Bronchial epithelial cell (primary cell): Measurements from ENCODE around the gene MS4A4E. TPM values are rescaled to one million over a fixed set of nuclear protein-coding genes. Genes with fewer than 3 reads are reported as not detected.
A peak's percentile ranks its signal among the peaks of the same experiment; 100 is the strongest.
"Not testable (repeated sequence)": the region's sequence is repeated elsewhere in the genome, so short reads cannot be mapped to it uniquely, and the experiment has no call there.

Source experiments
- DNase-seq: peaks from one replicate; pipeline ENCODE4 v3.0.0-alpha.2; 2010; ENCODE audit warnings: low read depth
- FAIRE-seq: peaks from 2 replicates; lab custom pipeline; 2011; peaks lifted over from hg19 to GRCh38; lab: Jason Lieb, UNC
- H3K27me3 ChIP-seq: 2 replicates; pipeline ENCODE4 v1.5.1; 2011; ENCODE audit warnings: low read length; ENCODE audit not compliant: control insufficient read depth, insufficient read depth
- H3K36me3 ChIP-seq: 2 replicates; pipeline ENCODE4 v1.5.1; 2011; ENCODE audit warnings: low read length; ENCODE audit not compliant: control insufficient read depth, insufficient read depth
- H3K4me3 ChIP-seq: 2 replicates; pipeline ENCODE4 v1.5.1; 2011; ENCODE audit warnings: mild to moderate bottlenecking, low read depth, low read length, control low read depth
- total RNA-seq: library from RNA; depleted of rRNA; stranded (reverse); fragments of >200 nt; gene quantifications from 2 replicates; pipeline ENCODE4 v1.2.1, GENCODE V29; 2014
- TF ChIP-seq, protein P1 (sequence below): IDR thresholded peaks from 2 replicates; pipeline ENCODE4 v1.5.1; 2011; ENCODE audit warnings: mild to moderate bottlenecking, moderate library complexity, low read length, control low read depth, inconsistent platforms; ENCODE audit not compliant: insufficient read depth, severe bottlenecking

Gene MS4A4E
- total RNA-seq, 1 donor from 2014 or later, result not detected

DNA sequence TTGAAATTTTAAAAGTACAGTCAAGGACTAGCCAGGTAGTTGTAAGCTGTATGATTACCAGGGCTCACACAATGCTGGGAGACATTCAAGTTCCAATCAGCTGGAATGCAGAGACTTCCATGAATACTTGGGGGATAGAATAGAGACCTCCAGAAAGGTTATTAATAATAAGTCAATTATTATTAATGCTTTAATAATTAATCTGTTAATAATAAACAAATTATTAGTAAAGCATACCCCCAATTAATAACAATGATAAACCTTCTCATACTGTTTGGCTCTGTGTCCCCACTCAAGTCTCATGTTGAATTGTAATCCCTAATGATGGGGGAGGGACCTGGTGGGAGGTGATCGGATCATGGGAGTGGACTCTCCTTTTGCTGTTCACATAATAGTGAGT is 45.5 kb downstream of the MS4A4E start:
- no peak for FAIRE-seq
- TF ChIP-seq, protein P1, sequence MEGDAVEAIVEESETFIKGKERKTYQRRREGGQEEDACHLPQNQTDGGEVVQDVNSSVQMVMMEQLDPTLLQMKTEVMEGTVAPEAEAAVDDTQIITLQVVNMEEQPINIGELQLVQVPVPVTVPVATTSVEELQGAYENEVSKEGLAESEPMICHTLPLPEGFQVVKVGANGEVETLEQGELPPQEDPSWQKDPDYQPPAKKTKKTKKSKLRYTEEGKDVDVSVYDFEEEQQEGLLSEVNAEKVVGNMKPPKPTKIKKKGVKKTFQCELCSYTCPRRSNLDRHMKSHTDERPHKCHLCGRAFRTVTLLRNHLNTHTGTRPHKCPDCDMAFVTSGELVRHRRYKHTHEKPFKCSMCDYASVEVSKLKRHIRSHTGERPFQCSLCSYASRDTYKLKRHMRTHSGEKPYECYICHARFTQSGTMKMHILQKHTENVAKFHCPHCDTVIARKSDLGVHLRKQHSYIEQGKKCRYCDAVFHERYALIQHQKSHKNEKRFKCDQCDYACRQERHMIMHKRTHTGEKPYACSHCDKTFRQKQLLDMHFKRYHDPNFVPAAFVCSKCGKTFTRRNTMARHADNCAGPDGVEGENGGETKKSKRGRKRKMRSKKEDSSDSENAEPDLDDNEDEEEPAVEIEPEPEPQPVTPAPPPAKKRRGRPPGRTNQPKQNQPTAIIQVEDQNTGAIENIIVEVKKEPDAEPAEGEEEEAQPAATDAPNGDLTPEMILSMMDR, result no peak
- Histone ChIP-seq H3K36me3 (no peaks in the 10 kb centered on the region), H3K4me3 (no peak overlapping the region), H3K27me3 (no peaks in the 10 kb centered on the region)
- no peak for DNase-seq

DNA sequence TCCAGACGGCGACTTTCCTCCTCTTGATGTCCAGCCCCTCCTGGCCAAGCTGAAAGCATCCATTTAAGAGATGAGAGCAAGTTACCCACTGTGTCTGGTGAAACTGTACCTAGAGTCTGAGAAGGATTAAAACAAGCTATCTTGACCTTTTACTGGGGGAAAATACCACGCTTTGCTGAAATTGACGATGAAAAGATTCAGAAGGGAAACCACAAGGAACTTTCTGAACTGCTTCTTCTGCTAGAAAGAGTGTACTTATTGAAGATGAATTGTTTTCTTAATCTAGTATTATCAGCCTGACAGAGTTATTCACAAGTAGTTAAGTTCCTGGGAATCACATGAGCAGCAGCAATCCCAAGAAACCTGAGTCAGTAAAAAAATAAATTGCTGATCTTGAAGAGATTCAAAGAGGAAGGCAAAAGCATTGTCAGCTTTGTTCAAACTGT is 47.0 kb downstream of the MS4A4E start:
- no peak for DNase-seq
- no peak for FAIRE-seq
- Histone ChIP-seq H3K4me3 (no peak overlapping the region), H3K36me3 (no peaks in the 10 kb centered on the region), H3K27me3 (no peaks in the 10 kb centered on the region)
- TF ChIP-seq, protein P1, result no peak

DNA sequence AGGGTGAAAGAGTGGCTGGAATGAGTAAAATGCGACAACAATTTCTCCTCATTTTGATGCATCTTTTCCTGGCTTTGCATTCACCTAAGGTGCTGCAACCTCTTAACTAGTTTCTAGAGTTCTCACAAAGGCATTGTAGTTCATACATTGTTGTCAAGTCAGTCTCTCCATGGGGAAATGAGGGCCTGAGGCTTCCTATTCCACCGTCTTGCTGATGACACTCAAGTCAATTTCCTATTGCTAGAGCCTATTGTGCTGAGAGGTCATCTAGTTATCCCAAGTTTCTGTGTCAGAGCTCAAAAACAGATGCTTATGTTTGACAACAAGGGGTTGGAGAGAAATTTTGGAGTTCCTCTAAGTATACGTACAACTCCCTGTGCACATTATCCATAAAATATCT is 48.4 kb downstream of the MS4A4E start:
- DNase-seq, result no peak
- no peaks in the 10 kb centered on the region for H3K27me3 ChIP-seq
- FAIRE-seq, result no peak
- H3K4me3 ChIP-seq, result no peak overlapping the region
- H3K36me3 ChIP-seq, result no peaks in the 10 kb centered on the region
- TF ChIP-seq, protein P1, result no peak

DNA sequence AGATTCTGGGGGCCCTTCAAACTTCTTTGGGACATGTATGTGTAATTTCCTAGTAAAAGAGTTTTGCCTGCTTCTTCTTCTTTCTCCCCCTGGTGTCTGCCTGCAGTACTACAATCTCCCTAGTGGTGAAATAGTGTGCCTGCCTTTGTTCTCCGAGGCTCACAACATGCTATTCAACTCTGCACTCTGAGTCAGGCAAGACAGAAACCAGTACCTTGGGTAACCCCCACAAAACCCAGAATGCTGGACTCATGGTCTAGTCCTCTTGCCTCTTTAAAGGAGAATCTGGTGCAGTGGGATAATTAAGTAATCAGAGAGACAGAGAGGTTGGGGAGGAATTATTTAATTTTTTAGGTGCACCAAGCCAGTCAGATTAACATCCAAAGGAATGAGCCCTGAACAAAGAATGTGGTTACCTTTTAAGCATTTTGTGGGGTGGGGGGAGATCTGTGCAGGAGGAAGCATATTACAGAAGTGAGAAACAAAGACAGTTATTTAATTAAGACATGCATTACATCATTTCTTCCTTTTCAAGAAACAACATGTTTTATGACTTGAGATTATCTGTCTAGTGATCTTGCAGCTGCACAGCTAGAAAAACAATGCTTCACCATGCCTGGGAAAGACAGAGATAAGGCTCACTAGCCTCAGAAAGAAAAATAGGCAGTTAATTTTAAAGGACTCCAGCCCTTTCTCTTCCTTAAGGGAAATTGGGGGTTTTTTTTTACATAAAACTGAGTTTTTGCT is 49.1 kb downstream of the MS4A4E start:
- no peak for FAIRE-seq
- Histone ChIP-seq H3K4me3 (no peak overlapping the region), H3K27me3 (no peaks in the 10 kb centered on the region), H3K36me3 (no peaks in the 10 kb centered on the region)
- DNase-seq, result peak; percentile 80
- TF ChIP-seq, protein P1, result peak; percentile 91

DNA sequence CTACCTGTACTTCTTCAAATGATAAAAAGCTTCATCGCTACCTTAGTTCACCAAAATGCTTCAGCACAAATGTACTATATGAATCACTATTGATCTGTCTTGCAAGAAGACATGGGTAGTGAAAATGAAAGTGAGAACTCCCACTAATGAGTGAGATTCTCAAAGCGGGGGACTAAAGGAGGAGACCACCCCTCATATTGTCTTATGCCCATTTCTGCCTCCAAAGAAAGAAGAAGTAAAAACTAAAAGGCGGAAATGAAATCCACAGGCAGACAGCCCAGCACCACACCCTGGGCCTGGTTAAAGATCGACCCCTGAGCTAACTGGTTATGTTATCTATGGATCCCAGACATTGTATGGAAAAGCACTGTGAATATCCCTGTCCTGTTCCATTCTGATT is 50.4 kb downstream of the MS4A4E start:
- not testable (repeated sequence) for H3K36me3 ChIP-seq, DNase-seq, FAIRE-seq, H3K4me3 ChIP-seq, H3K27me3 ChIP-seq

DNA sequence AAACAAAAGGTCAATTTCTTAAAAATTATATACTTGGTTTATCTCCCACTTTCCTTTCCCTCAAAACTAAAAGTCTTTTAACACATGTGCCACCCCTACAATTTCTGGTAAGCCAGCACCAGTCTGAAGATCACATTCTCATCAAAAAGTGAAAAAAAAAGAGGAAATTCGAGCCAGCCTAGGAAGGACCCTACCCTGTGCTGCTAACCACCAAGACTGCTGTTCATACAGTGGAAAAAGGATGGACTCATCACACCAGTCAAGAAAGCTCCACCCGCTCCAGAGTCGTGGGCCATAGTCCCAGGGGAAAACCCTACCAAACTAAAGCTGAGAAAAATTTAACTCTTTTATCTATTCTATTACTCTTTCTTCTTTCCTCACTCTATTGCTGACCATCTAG is 54.5 kb downstream of the MS4A4E start:
- DNase-seq, H3K4me3 ChIP-seq, H3K27me3 ChIP-seq, H3K36me3 ChIP-seq, FAIRE-seq: not testable (repeated sequence)

DNA sequence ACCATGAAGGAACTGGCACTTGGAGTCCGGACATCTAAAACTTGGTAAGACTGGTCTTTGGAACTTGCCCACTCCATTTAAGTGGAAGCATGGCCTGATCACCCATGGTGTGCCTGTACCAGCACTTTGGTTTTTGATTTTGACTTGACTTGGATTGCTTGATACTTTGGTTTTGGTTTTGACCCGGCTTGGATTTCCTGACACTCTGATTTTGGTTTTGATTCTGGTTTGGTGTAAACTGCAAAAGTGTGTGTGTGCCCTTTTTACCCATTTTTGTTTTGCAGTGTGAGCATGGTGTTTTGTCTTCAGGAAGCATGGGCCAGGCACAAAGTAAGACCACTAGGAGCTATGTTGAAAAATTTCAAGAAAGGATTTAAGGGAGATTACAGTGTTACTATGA is 56.8 kb downstream of the MS4A4E start:
- not testable (repeated sequence) for DNase-seq, H3K27me3 ChIP-seq, FAIRE-seq, H3K4me3 ChIP-seq, H3K36me3 ChIP-seq

DNA sequence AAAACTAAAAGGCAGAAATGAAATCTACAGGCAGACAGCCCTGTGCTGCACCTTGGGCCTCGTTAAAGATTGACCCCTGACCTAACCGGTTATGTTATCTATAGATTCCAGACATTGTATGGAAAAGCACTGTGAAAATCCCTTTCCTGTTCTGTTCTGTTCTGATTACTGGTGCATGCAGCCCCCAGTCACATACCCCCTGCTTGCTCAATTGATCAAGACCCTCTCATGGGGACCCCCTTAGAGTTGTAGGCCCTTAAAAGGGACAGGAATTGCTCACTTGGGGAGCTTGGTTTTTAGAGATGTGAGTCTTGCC is 57.5 kb downstream of the MS4A4E start:
- not testable (repeated sequence) for FAIRE-seq, DNase-seq, H3K4me3 ChIP-seq, H3K36me3 ChIP-seq, H3K27me3 ChIP-seq
